Activated T-helper 1 cell treated with anti-CD3 and anti-CD28 coated beads, Interleukin-12 subunit alpha, Interleukin-12 subunit beta, Interleukin-2, Interleukin-4 antibody, amounts not matched to agents 30 ng/mL and 10 ng/mL and 1 ng/mL, durations not matched to agents 14 hours and 24 hours and 36 hours (primary cell): ENCODE results near the gene SP140L. TPM values are rescaled to one million over a fixed set of nuclear protein-coding genes. Genes with fewer than 3 reads are reported as not detected.

Source experiments
- DNase-seq: peaks from one replicate; pipeline ENCODE4 v3.0.0; 2021; ENCODE audit warnings: low spot score
- H3K27ac Mint-ChIP-seq: one replicate; pipeline ENCODE4 v1.8.0; 2021; ENCODE audit warnings: mild to moderate bottlenecking, mixed read lengths
- H3K27me3 Mint-ChIP-seq: one replicate; pipeline ENCODE4 v1.8.0; 2022; ENCODE audit warnings: mild to moderate bottlenecking, moderate library complexity, mixed read lengths; ENCODE audit not compliant: insufficient read depth
- H3K36me3 Mint-ChIP-seq: one replicate; pipeline ENCODE4 v1.8.0; 2021; ENCODE audit warnings: low read depth, mixed read lengths
- H3K4me1 Mint-ChIP-seq: one replicate; pipeline ENCODE4 v1.8.0; 2021; ENCODE audit warnings: low read depth, mixed read lengths
- H3K4me3 Mint-ChIP-seq: one replicate; pipeline ENCODE4 v1.8.0; 2021; ENCODE audit warnings: mild to moderate bottlenecking, moderate library complexity, mixed read lengths
- H3K9me3 Mint-ChIP-seq: one replicate; pipeline ENCODE4 v1.8.0; 2021; ENCODE audit warnings: mixed read lengths
- intact Hi-C: fragments of 100-400 bp; cut with micrococcal nuclease; formaldehyde crosslinking; loops from one replicate; pipeline ENCODE4 v1.15.1; 2024
- total RNA-seq: library from RNA; stranded (reverse); gene quantifications from 2 replicates; pipeline ENCODE4 v1.2.3, GENCODE V29; 2022

SP140L gene
- total RNA-seq, 1 donor from 2014 or later, result 57.8 TPM

GRCh38 chr2:230441227-230441897, 114.4 kb downstream of the SP140L start:
- Mint-ChIP-seq H3K9me3 (peaks cover 3% of the 10 kb centered on the region), H3K27ac (peak overlapping the region; percentile 90), H3K4me1 (peaks cover 65% of the 10 kb centered on the region), H3K36me3 (peaks cover 57% of the 10 kb centered on the region), H3K4me3 (peak overlapping the region; percentile 31), H3K27me3 (no peaks in the 10 kb centered on the region)
- peak; percentile 34 for DNase-seq
- intact Hi-C loops, result loop anchor here (1.0 to 5.0 kb wide), 6 partner anchors 10 to 351 kb away; partner anchors contain the start of gene SP100

- Mint-ChIP-seq H3K36me3 (peaks cover 64% of the 10 kb centered on the region), H3K27me3 (no peaks in the 10 kb centered on the region), H3K9me3 (no peaks in the 10 kb centered on the region), H3K4me3 (no peak overlapping the region), H3K4me1 (peaks cover 77% of the 10 kb centered on the region), H3K27ac (peak overlapping the region; percentile 41)
- intact Hi-C loops, result loop anchor here (5.0 kb wide), 2 partner anchors 186 to 349 kb away; no protein-coding TSS in a partner anchor
- DNase-seq, result no peak
Observed at GRCh38 chr2:230443541-230443940, 116.5 kb downstream of the SP140L start.

- Mint-ChIP-seq H3K4me3 (no peak overlapping the region), H3K27ac (peak overlapping the region; percentile 18), H3K27me3 (no peaks in the 10 kb centered on the region), H3K9me3 (no peaks in the 10 kb centered on the region), H3K4me1 (peaks cover 74% of the 10 kb centered on the region), H3K36me3 (peaks cover 60% of the 10 kb centered on the region)
- intact Hi-C loops, result loop anchor here (5.0 kb wide), 3 partner anchors 178 to 347 kb away; no protein-coding TSS in a partner anchor
- no peak for DNase-seq
Observed at GRCh38 chr2:230444832-230445231, 117.8 kb downstream of the SP140L start.

GRCh38 chr2:230447036-230447435, 120.0 kb downstream of the SP140L start:
- Mint-ChIP-seq H3K36me3 (peaks cover 63% of the 10 kb centered on the region), H3K27ac (peak overlapping the region; percentile 96), H3K4me1 (peaks cover 76% of the 10 kb centered on the region), H3K9me3 (no peaks in the 10 kb centered on the region), H3K4me3 (no peak overlapping the region), H3K27me3 (no peaks in the 10 kb centered on the region)
- intact Hi-C loops, result loop anchor here (1.0 to 5.0 kb wide), 3 partner anchors 8 to 212 kb away; no protein-coding TSS in a partner anchor
- no peak for DNase-seq

GRCh38 chr2:230447455-230448451, 120.8 kb downstream of the SP140L start:
- H3K9me3 Mint-ChIP-seq, result no peaks in the 10 kb centered on the region
- H3K27ac Mint-ChIP-seq, result peak overlapping the region; percentile 96
- H3K36me3 Mint-ChIP-seq, result peaks cover 65% of the 10 kb centered on the region
- peak; percentile 40 for DNase-seq
- no peaks in the 10 kb centered on the region for H3K27me3 Mint-ChIP-seq
- H3K4me1 Mint-ChIP-seq, result peaks cover 71% of the 10 kb centered on the region
- intact Hi-C loops, result loop anchor here (1.0 to 5.0 kb wide), 6 partner anchors 8 to 212 kb away; no protein-coding TSS in a partner anchor
- H3K4me3 Mint-ChIP-seq, result peak overlapping the region; percentile 58

GRCh38 chr2:230449901-230450467, 123.0 kb downstream of the SP140L start:
- H3K27ac Mint-ChIP-seq, result peak overlapping the region; percentile 1

GRCh38 chr2:230453006-230453405, 126.0 kb downstream of the SP140L start:
- Mint-ChIP-seq H3K4me3 (no peak overlapping the region), H3K36me3 (peaks cover 76% of the 10 kb centered on the region), H3K4me1 (peaks cover 83% of the 10 kb centered on the region), H3K27ac (no peak overlapping the region), H3K9me3 (peaks cover 24% of the 10 kb centered on the region), H3K27me3 (no peaks in the 10 kb centered on the region)
- no peak for DNase-seq
- intact Hi-C loops, result no loop called here

More at GRCh38 chr2:230449901-230450467, 123.0 kb downstream of the SP140L start:
- Mint-ChIP-seq H3K4me3 (no peak overlapping the region), H3K9me3 (peaks cover 7% of the 10 kb centered on the region), H3K36me3 (peaks cover 70% of the 10 kb centered on the region), H3K27me3 (no peaks in the 10 kb centered on the region), H3K4me1 (peaks cover 77% of the 10 kb centered on the region)
- intact Hi-C loops, result loop anchor here (2.0 to 5.0 kb wide), 2 partner anchors 89 to 183 kb away; no protein-coding TSS in a partner anchor
- DNase-seq, result no peak

Other genes with a start within 250 kb of the SP140L start
- gene SP110, start 107.2 kb upstream of the SP140L start, total RNA-seq, result 141 and 142 TPM in 2 replicates
- gene SP140, start 101.5 kb upstream of the SP140L start, total RNA-seq, result 235 and 243 TPM in 2 replicates
- 161 and 171 TPM in 2 replicates for gene SP100, start 89.0 kb downstream of the SP140L start, total RNA-seq